HepG2 (cell line): ENCODE measurements around the gene SERPINE2. TPM values are rescaled to one million over a fixed set of nuclear protein-coding genes. Genes with fewer than 3 reads are reported as not detected.

Source experiments
- ARNTL ChIP-seq: sonication (generic); formaldehyde crosslinking; IDR thresholded peaks from 2 replicates; pipeline ENCODE4 v1.4.0; 2020; ENCODE audit warnings: mild to moderate bottlenecking, missing genetic modification reagents
- BRD4 ChIP-seq: sonication (generic); formaldehyde crosslinking; IDR thresholded peaks from 2 replicates; pipeline ENCODE4 v1.4.0; 2020; ENCODE audit warnings: missing genetic modification reagents
- DNMT1 ChIP-seq: sonication (generic); formaldehyde crosslinking; IDR thresholded peaks from 2 replicates; pipeline ENCODE4 v1.5.1; 2020; ENCODE audit warnings: mild to moderate bottlenecking, missing genetic modification reagents
- GABPA ChIP-seq, 2 experiments: IDR thresholded peaks; 2 replicates each; pipeline ENCODE4 v1.6.1; 2011 to 2016; ENCODE audit warnings: low read depth in 2 of 2, low read length in 1 of 2, missing biosample characterization in 1 of 2, missing genetic modification characterization in 1 of 2
- HOXA3 ChIP-seq: sonication (generic); formaldehyde crosslinking; IDR thresholded peaks from 2 replicates; pipeline ENCODE4 v1.5.0; 2020; ENCODE audit warnings: missing genetic modification reagents
- KDM5A ChIP-seq: fragments of 200-600 bp; sonication (generic); IDR thresholded peaks from 2 replicates; pipeline ENCODE4 v1.7.0; 2018; ENCODE audit warnings: antibody characterized with exemption, mild to moderate bottlenecking, low read length, borderline replicate concordance
- MTF1 ChIP-seq: sonication (generic); formaldehyde crosslinking; IDR thresholded peaks from 2 replicates; pipeline ENCODE4 v1.5.0; 2020; ENCODE audit warnings: missing genetic modification reagents
- SETDB1 ChIP-seq: sonication (generic); formaldehyde crosslinking; IDR thresholded peaks from 2 replicates; pipeline ENCODE4 v1.5.1; 2020; ENCODE audit warnings: missing genetic modification reagents, mild to moderate bottlenecking, borderline replicate concordance
- SMARCE1 ChIP-seq: fragments of 450-650 bp; IDR thresholded peaks from 2 replicates; pipeline ENCODE4 v1.6.1; 2017; ENCODE audit warnings: borderline replicate concordance
- SRSF9 ChIP-seq: fragments of 200-400 bp; formaldehyde crosslinking; IDR thresholded peaks from 2 replicates; pipeline ENCODE4 v1.6.1; 2018; ENCODE audit warnings: borderline replicate concordance, mild to moderate bottlenecking, low read depth, low read length; ENCODE audit not compliant: insufficient read depth, poor library complexity, severe bottlenecking
- ZIK1 ChIP-seq: sonication (generic); formaldehyde crosslinking; IDR thresholded peaks from 2 replicates; pipeline ENCODE4 v1.5.0; 2020; ENCODE audit warnings: mild to moderate bottlenecking, low read depth, missing genetic modification reagents, borderline replicate concordance
- ZNF280B ChIP-seq: sonication (generic); formaldehyde crosslinking; IDR thresholded peaks from 2 replicates; pipeline ENCODE4 v1.5.0; 2020; ENCODE audit warnings: missing genetic modification reagents, mild to moderate bottlenecking, borderline replicate concordance
- ZNF292 ChIP-seq: sonication (generic); formaldehyde crosslinking; IDR thresholded peaks from 2 replicates; pipeline ENCODE4 v1.8.1; 2022; ENCODE audit warnings: mild to moderate bottlenecking, low read depth, missing genetic modification reagents, borderline replicate concordance
- ZNF296 ChIP-seq: sonication (generic); formaldehyde crosslinking; conservative IDR thresholded peaks from 2 replicates; pipeline ENCODE4 v1.5.0; 2020; ENCODE audit warnings: mild to moderate bottlenecking, missing genetic modification reagents
- ZNF367 ChIP-seq: sonication (generic); formaldehyde crosslinking; IDR thresholded peaks from 2 replicates; pipeline ENCODE4 v1.4.0; 2020; ENCODE audit warnings: missing genetic modification reagents, borderline replicate concordance
- ZNF567 ChIP-seq: sonication (generic); formaldehyde crosslinking; IDR thresholded peaks from 2 replicates; pipeline ENCODE4 v1.8.1; 2023; ENCODE audit warnings: mild to moderate bottlenecking, missing genetic modification reagents, borderline replicate concordance
- ZNF792 ChIP-seq: IDR thresholded peaks from 2 replicates; pipeline ENCODE4 v1.6.1; 2016
- polyA plus RNA-seq, 8 experiments: library from polyadenylated mRNA; depleted of rRNA in 3 of 8; stranded (reverse) in 7 of 8; unstranded in 1 of 8; fragments of >200 nt; fragmentation: Illumina TruSeq in 4 of 8; extraction: Trizol in 4 of 8; gene quantifications; 2 replicates each; pipeline versions ENCODE4 v1.2.1 to v1.2.3, GENCODE V29; 2011 to 2016; ENCODE audit warnings: low read depth in 4 of 8, missing spikeins in 1 of 8, mixed read lengths in 1 of 8; ENCODE audit not compliant: insufficient read depth in 1 of 8
- total RNA-seq, 5 experiments: library from RNA; depleted of rRNA; stranded (reverse); fragments of >200 nt; fragmentation: Illumina TruSeq; extraction: Trizol; gene quantifications; 2 replicates each; pipeline ENCODE4 v1.2.3, GENCODE V29; 2016; ENCODE audit warnings: low read depth in 1 of 5
- TF ChIP-seq, protein P1 (sequence below): conservative IDR thresholded peaks from 2 replicates; pipeline ENCODE4 v1.6.1; 2018; ENCODE audit warnings: missing genetic modification reagents
- TF ChIP-seq, protein P2 (sequence below): sonication (generic); formaldehyde crosslinking; IDR thresholded peaks from 2 replicates; pipeline ENCODE4 v1.8.0; 2022; ENCODE audit warnings: mild to moderate bottlenecking, missing genetic modification reagents; ENCODE audit not compliant: insufficient replicate concordance
- TF ChIP-seq, protein P3 (sequence below): sonication (generic); formaldehyde crosslinking; IDR thresholded peaks from 2 replicates; pipeline ENCODE4 v1.5.1; 2020; ENCODE audit warnings: mild to moderate bottlenecking, missing genetic modification reagents, moderate library complexity
- TF ChIP-seq, protein P4 (sequence below): sonication (generic); IDR thresholded peaks from 2 replicates; pipeline ENCODE4 v1.6.1; 2016; ENCODE audit warnings: low read depth, borderline replicate concordance

Gene SERPINE2
- total and polyA plus RNA-seq, 2 of the 13 experiments (the other 11 are each of a cell fraction or from before 2014, with no cell fraction given): 7.9 to 18.1 TPM

GRCh38 chr2:223944703-223945531 is 94.2 kb downstream of the SERPINE2 start, which contains the start of gene WDFY1 (continued):
- TF ChIP-seq, protein P1, sequence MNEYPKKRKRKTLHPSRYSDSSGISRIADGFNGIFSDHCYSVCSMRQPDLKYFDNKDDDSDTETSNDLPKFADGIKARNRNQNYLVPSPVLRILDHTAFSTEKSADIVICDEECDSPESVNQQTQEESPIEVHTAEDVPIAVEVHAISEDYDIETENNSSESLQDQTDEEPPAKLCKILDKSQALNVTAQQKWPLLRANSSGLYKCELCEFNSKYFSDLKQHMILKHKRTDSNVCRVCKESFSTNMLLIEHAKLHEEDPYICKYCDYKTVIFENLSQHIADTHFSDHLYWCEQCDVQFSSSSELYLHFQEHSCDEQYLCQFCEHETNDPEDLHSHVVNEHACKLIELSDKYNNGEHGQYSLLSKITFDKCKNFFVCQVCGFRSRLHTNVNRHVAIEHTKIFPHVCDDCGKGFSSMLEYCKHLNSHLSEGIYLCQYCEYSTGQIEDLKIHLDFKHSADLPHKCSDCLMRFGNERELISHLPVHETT (CRISPR knock-in tag): peak; percentile 88; the same call in 1 of the 2 replicates
- TF ChIP-seq ZNF292 (peak; percentile 84; the same call in 1 of the 2 replicates), SMARCE1 (no peak), ARNTL (no peak), ZNF280B (CRISPR knock-in tag) (peak; percentile 79; the same call in 1 of the 2 replicates), SETDB1 (CRISPR knock-in tag) (no peak), DNMT1 (CRISPR knock-in tag) (peak; percentile 100), ZNF367 (peak; percentile 86; the same call in 1 of the 2 replicates), MTF1 (no peak; the same call in 1 of the 2 replicates), HOXA3 (CRISPR knock-in tag) (peak; percentile 97), ZNF792 (CRISPR knock-in tag) (peak; percentile 92), KDM5A (no peak; the same call in 1 of the 2 replicates), ZIK1 (no peak; the same call in 1 of the 2 replicates), SRSF9 (no peak), BRD4 (CRISPR knock-in tag) (peak; percentile 99), GABPA (IDR thresholded peaks at IDR 0.05; ENCODE audit: low read depth, low read length) (no peak), GABPA (CRISPR knock-in tag; IDR thresholded peaks at IDR 0.05; ENCODE audit: low read depth) (no peak), ZNF567 (CRISPR knock-in tag) (no peak; the same call in 1 of the 2 replicates), ZNF296 (CRISPR knock-in tag) (peak; percentile 13; the same call in 1 of the 2 replicates)
- TF ChIP-seq, protein P2, sequence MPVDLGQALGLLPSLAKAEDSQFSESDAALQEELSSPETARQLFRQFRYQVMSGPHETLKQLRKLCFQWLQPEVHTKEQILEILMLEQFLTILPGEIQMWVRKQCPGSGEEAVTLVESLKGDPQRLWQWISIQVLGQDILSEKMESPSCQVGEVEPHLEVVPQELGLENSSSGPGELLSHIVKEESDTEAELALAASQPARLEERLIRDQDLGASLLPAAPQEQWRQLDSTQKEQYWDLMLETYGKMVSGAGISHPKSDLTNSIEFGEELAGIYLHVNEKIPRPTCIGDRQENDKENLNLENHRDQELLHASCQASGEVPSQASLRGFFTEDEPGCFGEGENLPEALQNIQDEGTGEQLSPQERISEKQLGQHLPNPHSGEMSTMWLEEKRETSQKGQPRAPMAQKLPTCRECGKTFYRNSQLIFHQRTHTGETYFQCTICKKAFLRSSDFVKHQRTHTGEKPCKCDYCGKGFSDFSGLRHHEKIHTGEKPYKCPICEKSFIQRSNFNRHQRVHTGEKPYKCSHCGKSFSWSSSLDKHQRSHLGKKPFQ (CRISPR knock-in tag): no peak
- TF ChIP-seq, protein P3, sequence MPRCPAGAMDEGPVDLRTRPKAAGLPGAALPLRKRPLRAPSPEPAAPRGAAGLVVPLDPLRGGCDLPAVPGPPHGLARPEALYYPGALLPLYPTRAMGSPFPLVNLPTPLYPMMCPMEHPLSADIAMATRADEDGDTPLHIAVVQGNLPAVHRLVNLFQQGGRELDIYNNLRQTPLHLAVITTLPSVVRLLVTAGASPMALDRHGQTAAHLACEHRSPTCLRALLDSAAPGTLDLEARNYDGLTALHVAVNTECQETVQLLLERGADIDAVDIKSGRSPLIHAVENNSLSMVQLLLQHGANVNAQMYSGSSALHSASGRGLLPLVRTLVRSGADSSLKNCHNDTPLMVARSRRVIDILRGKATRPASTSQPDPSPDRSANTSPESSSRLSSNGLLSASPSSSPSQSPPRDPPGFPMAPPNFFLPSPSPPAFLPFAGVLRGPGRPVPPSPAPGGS: peak; percentile 95
- TF ChIP-seq, protein P4, sequence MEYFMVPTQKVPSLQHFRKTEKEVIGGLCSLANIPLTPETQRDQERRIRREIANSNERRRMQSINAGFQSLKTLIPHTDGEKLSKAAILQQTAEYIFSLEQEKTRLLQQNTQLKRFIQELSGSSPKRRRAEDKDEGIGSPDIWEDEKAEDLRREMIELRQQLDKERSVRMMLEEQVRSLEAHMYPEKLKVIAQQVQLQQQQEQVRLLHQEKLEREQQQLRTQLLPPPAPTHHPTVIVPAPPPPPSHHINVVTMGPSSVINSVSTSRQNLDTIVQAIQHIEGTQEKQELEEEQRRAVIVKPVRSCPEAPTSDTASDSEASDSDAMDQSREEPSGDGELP: peak; percentile 100
